PC-9 (cell line): ENCODE measurements around the gene GFPT2. TPM values are rescaled to one million over a fixed set of nuclear protein-coding genes. Genes with fewer than 3 reads are reported as not detected.

ENCODE experiments used
- BruUV-seq: library from RNA; stranded (reverse); fragments of 400-500 nt; replicated peaks from 2 replicates; lab custom pipeline; 2021; lab: Mats Ljungman, UMichigan
- CTCF ChIA-PET: fragments of 300-600 bp; sonication (Branson Sonifier 250); formaldehyde crosslinking; loops from one replicate; lab custom pipeline; 2022; ENCODE audit warnings: antibody characterized with exemption; lab: Charles Lee
- POLR2A ChIA-PET: fragments of 300-600 bp; sonication (Branson Sonifier 250); formaldehyde crosslinking; loops from one replicate; lab custom pipeline; 2022; ENCODE audit warnings: antibody characterized with exemption; ENCODE audit not compliant: unreplicated experiment; lab: Charles Lee
- DNase-seq, 2 experiments: peaks; one replicate each; pipeline versions ENCODE4 v3.0.0 to v3.0.0-alpha.2; 2015 to 2022; ENCODE audit warnings: mixed read lengths in 1 of 2
- H2AFZ ChIP-seq: fragments of 200-600 bp; sonication (generic); 2 replicates; pipeline ENCODE4 v1.8.1; 2017; ENCODE audit warnings: antibody characterized with exemption
- H3F3A ChIP-seq: fragments of 200-600 bp; sonication (generic); 2 replicates; pipeline ENCODE4 v1.8.1; 2017; ENCODE audit warnings: antibody characterized with exemption, mild to moderate bottlenecking, low read depth; ENCODE audit not compliant: insufficient read depth
- H3K27ac ChIP-seq: fragments of 200-600 bp; sonication (generic); 2 replicates; pipeline ENCODE4 v1.6.1; 2016; ENCODE audit warnings: mixed run types
- H3K27me3 ChIP-seq: fragments of 200-600 bp; sonication (generic); 2 replicates; pipeline ENCODE4 v1.6.1; 2016; ENCODE audit warnings: low read depth, mixed run types; ENCODE audit not compliant: insufficient read depth
- H3K36me3 ChIP-seq: fragments of 200-600 bp; sonication (generic); 2 replicates; pipeline ENCODE4 v1.6.1; 2016; ENCODE audit warnings: low read depth, mixed run types
- H3K4me1 ChIP-seq: fragments of 200-600 bp; sonication (generic); replicated peaks from 2 replicates; pipeline ENCODE4 v1.6.1; 2016; ENCODE audit warnings: mixed run types; ENCODE audit not compliant: insufficient read depth
- H3K4me2 ChIP-seq: fragments of 200-600 bp; sonication (generic); 2 replicates; pipeline ENCODE4 v1.6.1; 2017; ENCODE audit warnings: mixed run types
- H3K4me3 ChIP-seq: fragments of 200-600 bp; sonication (generic); 2 replicates; pipeline ENCODE4 v1.6.1; 2016; ENCODE audit warnings: mixed run types
- H3K79me2 ChIP-seq: fragments of 200-600 bp; sonication (generic); 2 replicates; pipeline ENCODE4 v1.6.1; 2017; ENCODE audit warnings: low read depth, mixed run types
- H3K9me2 ChIP-seq: fragments of 200-600 bp; sonication (generic); 2 replicates; pipeline ENCODE4 v1.8.1; 2017; ENCODE audit warnings: mild to moderate bottlenecking; ENCODE audit not compliant: insufficient read depth
- H3K9me3 ChIP-seq: fragments of 200-600 bp; sonication (generic); 2 replicates; pipeline ENCODE4 v1.8.1; 2016; ENCODE audit warnings: low read depth; ENCODE audit not compliant: insufficient read depth
- H4K20me1 ChIP-seq: fragments of 200-600 bp; sonication (generic); 2 replicates; pipeline ENCODE4 v1.8.1; 2017; ENCODE audit not compliant: insufficient read depth
- EZH2 ChIP-seq: fragments of 200-600 bp; sonication (generic); IDR thresholded peaks from 2 replicates; pipeline ENCODE4 v1.8.0; 2017; ENCODE audit warnings: antibody characterized with exemption, low read depth
- intact Hi-C: fragments of 100-400 bp; cut with micrococcal nuclease; formaldehyde crosslinking; loops from one replicate; pipeline ENCODE4 v1.10.0; 2022; ENCODE audit not compliant: unreplicated experiment
- total RNA-seq: library from RNA; stranded (reverse); gene quantifications from 2 replicates; pipeline ENCODE4 v1.2.3, GENCODE V29; 2021
- TF ChIP-seq, protein P1 (sequence below): fragments of 200-600 bp; sonication (generic); conservative IDR thresholded peaks from 2 replicates; pipeline ENCODE4 v1.6.1; 2017; ENCODE audit warnings: mixed run types, antibody characterized with exemption, mild to moderate bottlenecking, moderate library complexity

The GFPT2 gene
- total RNA-seq, 1 experiment from 2014 or later = 22.5 TPM

DNA sequence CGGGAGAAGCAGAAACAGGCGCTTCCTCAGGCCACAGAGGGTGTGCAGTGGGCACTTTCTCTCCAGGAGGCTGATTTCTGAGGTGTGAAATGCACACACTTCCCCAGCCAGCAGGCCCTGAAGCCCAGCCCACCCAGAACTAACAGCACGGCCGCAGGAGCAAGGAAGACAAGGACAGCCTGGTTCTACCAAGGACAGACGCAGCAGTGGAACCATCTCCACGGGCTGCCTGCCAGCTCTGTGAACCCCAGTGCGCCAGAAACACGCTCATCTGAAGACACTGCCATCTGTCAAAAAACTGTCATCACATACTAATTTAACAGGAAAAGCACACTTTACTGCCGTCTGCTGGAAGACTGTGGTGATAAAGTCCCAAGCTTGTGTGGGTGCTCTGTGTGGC, 102.0 kb downstream of the GFPT2 start:
- ChIA-PET CTCF (no interaction called here), POLR2A (no interaction called here)
- no peak overlapping the region for H3K27ac ChIP-seq
- H3F3A ChIP-seq = no peaks in the 10 kb centered on the region
- H4K20me1 ChIP-seq = no peaks in the 10 kb centered on the region
- H3K4me2 ChIP-seq = no peak overlapping the region
- H3K4me3 ChIP-seq = no peak overlapping the region
- H2AFZ ChIP-seq = no peak overlapping the region
- peaks cover 40% of the 10 kb centered on the region for H3K9me3 ChIP-seq
- peaks cover 21% of the 10 kb centered on the region for H3K36me3 ChIP-seq
- H3K9me2 ChIP-seq = no peaks in the 10 kb centered on the region
- no peaks in the 10 kb centered on the region for H3K79me2 ChIP-seq
- no TSS peak for BruUV-seq
- DNase-seq = no peak
- no peaks in the 10 kb centered on the region for H3K4me1 ChIP-seq
- intact Hi-C loops = no loop called here
- H3K27me3 ChIP-seq = no peaks in the 10 kb centered on the region
- TF ChIP-seq, protein P1, sequence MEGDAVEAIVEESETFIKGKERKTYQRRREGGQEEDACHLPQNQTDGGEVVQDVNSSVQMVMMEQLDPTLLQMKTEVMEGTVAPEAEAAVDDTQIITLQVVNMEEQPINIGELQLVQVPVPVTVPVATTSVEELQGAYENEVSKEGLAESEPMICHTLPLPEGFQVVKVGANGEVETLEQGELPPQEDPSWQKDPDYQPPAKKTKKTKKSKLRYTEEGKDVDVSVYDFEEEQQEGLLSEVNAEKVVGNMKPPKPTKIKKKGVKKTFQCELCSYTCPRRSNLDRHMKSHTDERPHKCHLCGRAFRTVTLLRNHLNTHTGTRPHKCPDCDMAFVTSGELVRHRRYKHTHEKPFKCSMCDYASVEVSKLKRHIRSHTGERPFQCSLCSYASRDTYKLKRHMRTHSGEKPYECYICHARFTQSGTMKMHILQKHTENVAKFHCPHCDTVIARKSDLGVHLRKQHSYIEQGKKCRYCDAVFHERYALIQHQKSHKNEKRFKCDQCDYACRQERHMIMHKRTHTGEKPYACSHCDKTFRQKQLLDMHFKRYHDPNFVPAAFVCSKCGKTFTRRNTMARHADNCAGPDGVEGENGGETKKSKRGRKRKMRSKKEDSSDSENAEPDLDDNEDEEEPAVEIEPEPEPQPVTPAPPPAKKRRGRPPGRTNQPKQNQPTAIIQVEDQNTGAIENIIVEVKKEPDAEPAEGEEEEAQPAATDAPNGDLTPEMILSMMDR = no peak
- TF ChIP-seq EZH2 = no peak

Other genes with a start within 250 kb of the GFPT2 start
- gene RASGEF1C, start 144.1 kb downstream of the GFPT2 start, total RNA-seq = not detected in 2 replicates
- 48.8 and 54.0 TPM in 2 replicates for gene MAPK9, start 61.3 kb downstream of the GFPT2 start, total RNA-seq
- 43.8 and 48.8 TPM in 2 replicates for gene CNOT6, start 141.0 kb upstream of the GFPT2 start, total RNA-seq
- gene SCGB3A1, start 238.2 kb upstream of the GFPT2 start, total RNA-seq = not detected in 2 replicates